ENCODE results near the gene EZR. TPM values are rescaled to one million over a fixed set of nuclear protein-coding genes. Genes with fewer than 3 reads are reported as not detected.

Gene EZR
- total and polyA plus RNA-seq, 5 donors: 178 to 261 (median 242) TPM

- ATAC-seq: peak; percentile 29 to 31
- Histone ChIP-seq H3K4me3 (ENCODE audit: low read length) (no peak overlapping the region), H3K4me1 (ENCODE audit: control insufficient read depth, insufficient read depth, low read length) (no peaks in the 10 kb centered on the region), H3K27ac (ENCODE audit: low read length) (no peak overlapping the region), H3K27me3 (ENCODE audit: control insufficient read depth, insufficient read depth) (no peaks in the 10 kb centered on the region), H3K9me3 (ENCODE audit: control insufficient read depth, low read length) (no peaks in the 10 kb centered on the region)
- intact Hi-C loops (cut with DNase I): no loop called here
- DNase-seq: no peak
- WGBS: 84% methylated on average over 12 of the region's 12 CpGs
Measured at GRCh38 chr6:158737710-158738615, 81.2 kb downstream of the EZR start.

DNA sequence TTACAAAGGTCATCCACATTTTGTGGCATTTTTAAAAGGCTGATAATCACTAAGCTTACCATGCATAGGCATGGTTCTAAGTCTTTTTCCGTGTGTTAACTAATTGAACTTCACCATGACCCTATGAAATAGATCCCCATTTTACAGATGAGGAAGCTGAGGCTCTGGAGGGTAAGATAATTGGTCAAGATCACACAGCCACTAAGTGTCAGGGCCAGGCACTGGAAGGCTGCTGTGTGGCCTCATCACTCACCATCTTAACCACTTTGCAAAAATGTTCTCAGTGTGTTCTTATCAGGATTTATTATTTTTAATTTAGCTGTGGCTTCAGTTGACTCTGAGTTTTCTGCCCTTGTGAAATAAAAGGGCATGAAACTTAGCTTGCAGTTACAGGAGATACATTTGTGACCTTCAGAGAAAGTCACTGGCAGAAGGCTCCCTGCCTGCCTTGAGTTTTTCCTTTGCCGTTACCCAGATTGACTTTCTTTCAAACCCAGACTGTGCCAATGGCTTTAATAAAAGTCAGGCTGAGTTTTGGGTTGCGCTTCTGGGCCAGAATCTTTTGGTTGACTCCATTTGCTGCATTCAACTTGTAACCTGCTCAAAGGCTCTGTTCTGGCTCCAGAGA is 82.0 kb downstream of the EZR start:
- H3K27me3 ChIP-seq (ENCODE audit: control insufficient read depth, insufficient read depth): no peaks in the 10 kb centered on the region
- no peak overlapping the region for H3K27ac ChIP-seq (ENCODE audit: low read length)
- no peaks in the 10 kb centered on the region for H3K9me3 ChIP-seq (ENCODE audit: control insufficient read depth, low read length)
- DNase-seq: no peak
- H3K4me1 ChIP-seq (ENCODE audit: control insufficient read depth, insufficient read depth, low read length): no peaks in the 10 kb centered on the region
- ATAC-seq: peak in 1 of 2 donors; percentile 45
- intact Hi-C loops (cut with DNase I): no loop called here
- WGBS: 85% methylated on average over 3 of the region's 3 CpGs
- no peak overlapping the region for H3K4me3 ChIP-seq (ENCODE audit: low read length)

DNA sequence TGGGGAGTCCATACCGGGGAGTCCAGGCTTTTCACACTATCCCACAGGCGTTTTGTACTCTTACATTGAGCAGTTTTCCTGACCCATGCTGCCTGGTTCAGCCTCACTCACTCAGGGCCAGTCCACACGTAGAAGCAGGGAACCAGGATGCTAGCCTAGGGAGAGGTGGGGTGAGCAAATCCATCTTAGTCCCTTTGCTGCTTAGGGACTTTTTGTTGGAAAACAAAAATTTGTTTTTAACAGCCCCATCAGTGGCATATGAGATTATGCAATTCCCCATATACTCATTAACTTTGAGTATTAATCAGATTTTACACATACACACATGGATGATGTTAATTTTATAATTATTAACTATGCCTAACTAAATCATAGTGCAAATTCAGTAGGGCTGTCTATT is 84.2 kb downstream of the EZR start:
- 91% methylated on average over 3 of the region's 3 CpGs for WGBS
- Histone ChIP-seq H3K27me3 (ENCODE audit: control insufficient read depth, insufficient read depth) (no peaks in the 10 kb centered on the region), H3K9me3 (ENCODE audit: control insufficient read depth, low read length) (no peaks in the 10 kb centered on the region), H3K27ac (ENCODE audit: low read length) (no peak overlapping the region), H3K4me1 (ENCODE audit: control insufficient read depth, insufficient read depth, low read length) (no peaks in the 10 kb centered on the region), H3K4me3 (ENCODE audit: low read length) (no peak overlapping the region)
- intact Hi-C loops (cut with DNase I): no loop called here
- ATAC-seq (no peak), DNase-seq (no peak)

GRCh38 chr6:158730541-158730907 is 88.6 kb downstream of the EZR start:
- no peaks in the 10 kb centered on the region for H3K9me3 ChIP-seq (ENCODE audit: control insufficient read depth, low read length)
- H3K4me3 ChIP-seq (ENCODE audit: low read length): no peak overlapping the region
- H3K27ac ChIP-seq (ENCODE audit: low read length): no peak overlapping the region
- no peaks in the 10 kb centered on the region for H3K27me3 ChIP-seq (ENCODE audit: control insufficient read depth, insufficient read depth)
- H3K4me1 ChIP-seq (ENCODE audit: control insufficient read depth, insufficient read depth, low read length): no peaks in the 10 kb centered on the region
- ATAC-seq (no peak), DNase-seq (no peak)
- WGBS: 97% methylated on average over 18 of the region's 18 CpGs
- intact Hi-C loops (cut with DNase I): no loop called here

- no peaks in the 10 kb centered on the region for H3K27me3 ChIP-seq (ENCODE audit: control insufficient read depth, insufficient read depth)
- ATAC-seq (no peak), DNase-seq (no peak)
- H3K9me3 ChIP-seq (ENCODE audit: control insufficient read depth, low read length): no peaks in the 10 kb centered on the region
- H3K27ac ChIP-seq (ENCODE audit: low read length): no peak overlapping the region
- H3K4me3 ChIP-seq (ENCODE audit: low read length): no peak overlapping the region
- WGBS: 96% methylated on average over 6 of the region's 6 CpGs
- H3K4me1 ChIP-seq (ENCODE audit: control insufficient read depth, insufficient read depth, low read length): no peaks in the 10 kb centered on the region
- intact Hi-C loops (cut with DNase I): no loop called here
Measured at GRCh38 chr6:158729906-158730540, 89.1 kb downstream of the EZR start.

GRCh38 chr6:158725704-158726103 is 93.5 kb downstream of the EZR start:
- ATAC-seq (no peak), DNase-seq (no peak)
- 91% methylated on average over 8 of the region's 8 CpGs for WGBS
- Histone ChIP-seq H3K4me1 (ENCODE audit: control insufficient read depth, insufficient read depth, low read length) (no peaks in the 10 kb centered on the region), H3K4me3 (ENCODE audit: low read length) (no peak overlapping the region), H3K27ac (ENCODE audit: low read length) (no peak overlapping the region), H3K9me3 (ENCODE audit: control insufficient read depth, low read length) (no peaks in the 10 kb centered on the region), H3K27me3 (ENCODE audit: control insufficient read depth, insufficient read depth) (no peaks in the 10 kb centered on the region)
- intact Hi-C loops (cut with DNase I): no loop called here

DNA sequence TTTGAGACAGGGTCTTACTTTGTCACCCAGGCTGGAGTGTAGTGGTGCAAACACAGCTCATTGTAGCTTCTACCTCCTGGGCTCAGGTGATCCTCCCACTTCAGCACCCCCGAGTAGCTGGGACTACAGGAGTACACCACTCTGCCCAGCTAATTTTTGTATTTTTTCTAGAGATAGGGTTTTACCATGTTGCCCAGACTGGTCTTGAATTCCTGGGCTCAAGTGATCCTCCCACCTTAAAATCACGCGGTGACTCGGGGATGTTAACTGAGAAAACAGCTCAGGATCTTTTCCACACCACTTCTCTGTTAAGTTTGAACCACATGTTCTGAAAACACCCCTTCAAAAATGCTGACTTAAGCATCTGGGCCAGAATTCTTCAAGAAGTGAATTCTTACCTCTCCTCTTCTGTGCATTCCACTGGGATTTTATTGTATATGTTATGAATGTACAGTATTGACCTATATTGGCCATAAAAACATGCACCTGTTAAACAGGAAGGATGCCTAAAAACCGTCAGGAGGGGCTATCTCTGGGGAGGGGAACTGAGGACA is 96.9 kb downstream of the EZR start:
- intact Hi-C loops (cut with DNase I): no loop called here
- 77% methylated on average over 5 of the region's 5 CpGs for WGBS
- H3K27me3 ChIP-seq (ENCODE audit: control insufficient read depth, insufficient read depth): no peaks in the 10 kb centered on the region
- no peak for ATAC-seq
- H3K4me1 ChIP-seq (ENCODE audit: control insufficient read depth, insufficient read depth, low read length): no peaks in the 10 kb centered on the region
- H3K27ac ChIP-seq (ENCODE audit: low read length): no peak overlapping the region
- H3K4me3 ChIP-seq (ENCODE audit: low read length): no peak overlapping the region
- no peak for DNase-seq
- H3K9me3 ChIP-seq (ENCODE audit: control insufficient read depth, low read length): no peaks in the 10 kb centered on the region

DNA sequence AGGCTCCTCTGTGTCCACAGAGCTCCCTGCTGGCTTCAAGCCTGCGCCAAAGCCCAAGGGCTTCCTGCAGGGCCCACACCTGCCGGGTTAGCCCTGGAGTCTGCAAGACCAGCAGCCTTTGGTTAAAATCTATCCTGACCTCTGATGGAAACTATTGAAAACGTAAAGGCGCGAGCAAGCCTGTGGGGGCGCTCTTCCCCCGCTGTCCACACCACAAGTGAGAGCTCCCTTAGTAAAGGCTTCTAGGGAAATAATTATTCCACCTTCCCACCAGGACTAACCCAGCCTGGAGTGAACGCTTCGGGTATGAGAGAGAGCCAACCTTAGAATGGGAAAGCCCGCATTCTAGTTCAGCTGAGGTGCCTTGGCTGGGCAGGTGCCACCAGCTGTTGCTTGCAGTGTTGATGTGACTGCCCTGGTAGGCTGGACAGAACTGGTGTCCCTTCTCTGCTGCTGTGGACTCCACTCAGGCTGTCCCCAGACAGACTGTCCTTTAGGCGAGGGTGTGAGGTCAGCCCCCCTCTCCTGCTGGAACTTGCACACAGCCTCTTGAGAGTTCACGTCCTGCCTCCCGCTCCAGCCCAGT is 100.6 kb downstream of the EZR start:
- DNase-seq (peak in 1 of 3 donors; percentile 74), ATAC-seq (peak; percentile 45 to 67)
- intact Hi-C loops (cut with DNase I): loop anchor here in 1 of 4 donors (5.0 kb wide), 1 partner anchor 254 kb away; no protein-coding TSS in a partner anchor
- no peaks in the 10 kb centered on the region for H3K27me3 ChIP-seq (ENCODE audit: control insufficient read depth, insufficient read depth)
- H3K4me1 ChIP-seq (ENCODE audit: control insufficient read depth, insufficient read depth, low read length): no peaks in the 10 kb centered on the region
- 51% methylated on average over 13 of the region's 13 CpGs for WGBS
- H3K9me3 ChIP-seq (ENCODE audit: control insufficient read depth, low read length): no peaks in the 10 kb centered on the region
- no peak overlapping the region for H3K27ac ChIP-seq (ENCODE audit: low read length)
- no peak overlapping the region for H3K4me3 ChIP-seq (ENCODE audit: low read length)

GRCh38 chr6:158717341-158718330 is 101.5 kb downstream of the EZR start:
- ATAC-seq (no peak), DNase-seq (no peak)
- Histone ChIP-seq H3K27me3 (ENCODE audit: control insufficient read depth, insufficient read depth) (no peaks in the 10 kb centered on the region), H3K4me1 (ENCODE audit: control insufficient read depth, insufficient read depth, low read length) (no peaks in the 10 kb centered on the region), H3K4me3 (ENCODE audit: low read length) (no peak overlapping the region), H3K9me3 (ENCODE audit: control insufficient read depth, low read length) (no peaks in the 10 kb centered on the region), H3K27ac (ENCODE audit: low read length) (no peak overlapping the region)
- intact Hi-C loops (cut with DNase I): loop anchor here in 1 of 4 donors (5.0 kb wide), 1 partner anchor 255 kb away; no protein-coding TSS in a partner anchor
- 88% methylated on average over 16 of the region's 16 CpGs for WGBS
